Tibial nerve (tissue), 4 donors: ENCODE results near the gene FGF18.

ENCODE experiments used
- CTCF ChIP-seq, 5 experiments: fragments of 200-600 bp in 3 of 5; fragments of 450-650 bp in 2 of 5; sonication (generic) in 3 of 5; IDR thresholded peaks; one replicate each; pipeline ENCODE4 v1.5.1; 2016 to 2019; ENCODE audit warnings: antibody characterized with exemption in 5 of 5, mild to moderate bottlenecking in 3 of 5, moderate library complexity in 2 of 5
- EP300 ChIP-seq, 2 donors: sonication (generic); formaldehyde crosslinking; IDR thresholded peaks; one replicate each; pipeline ENCODE4 v1.6.1; 2017; ENCODE audit warnings: antibody characterized with exemption in 2 of 2, mild to moderate bottlenecking in 1 of 2

GRCh38 chr5:171400169-171400568 lies 19.3 kb upstream of the FGF18 start:
- TF ChIP-seq CTCF (IDR thresholded peaks at IDR 0.05) (no peak), EP300 (IDR thresholded peaks at IDR 0.05) (no peak)
